ENCODE data around the gene LDLRAD4.

LDLRAD4 gene

GRCh38 chr18:13543144-13543543, 324.6 kb downstream of the LDLRAD4 start:
- DNase-seq (ENCODE audit: low read depth in 1 of 2, low spot score in 1 of 2), result no peak

DNA sequence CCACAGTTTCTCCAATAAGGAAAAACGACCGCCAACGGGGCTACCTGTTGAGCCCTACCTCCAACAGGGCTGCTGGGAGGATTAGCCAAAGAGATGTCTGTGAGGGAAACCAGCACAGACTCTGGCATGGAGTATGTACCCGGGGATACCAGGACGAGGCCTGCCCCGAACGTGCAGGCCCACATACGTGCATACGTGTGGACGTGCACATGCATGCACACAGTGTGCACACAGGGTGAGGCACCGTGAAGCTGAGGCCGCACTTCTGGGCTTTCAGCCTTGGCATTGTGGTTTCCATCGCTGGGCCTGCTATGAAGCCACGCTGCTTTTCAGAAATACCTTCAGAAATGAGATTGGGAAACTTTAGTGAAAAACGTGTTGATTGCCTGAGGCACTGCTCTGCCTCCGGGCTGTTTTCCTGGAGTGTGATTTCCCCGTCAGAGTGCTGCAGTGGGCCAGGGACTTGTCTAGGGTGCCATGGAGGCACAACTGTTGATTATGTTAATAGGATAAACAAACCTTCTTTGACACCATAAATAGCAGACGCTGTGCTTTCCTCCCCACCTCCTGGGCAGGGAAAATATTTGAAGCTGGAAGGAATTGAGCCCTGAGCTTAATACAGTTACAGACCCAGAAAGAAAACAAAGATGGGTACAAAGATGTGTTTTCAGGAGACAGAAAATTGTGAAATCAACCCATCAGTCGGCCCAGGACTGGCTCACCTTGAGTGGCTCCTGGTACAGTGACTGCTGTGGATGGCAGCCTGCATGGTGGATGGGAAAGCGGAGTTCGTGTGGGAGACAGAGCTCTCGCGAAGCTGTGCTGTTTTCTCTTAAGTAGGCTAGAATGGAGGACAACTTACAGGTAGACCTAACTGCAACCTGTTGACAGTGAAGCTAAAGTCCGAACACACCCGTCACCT, 325.5 kb downstream of the LDLRAD4 start:
- no peak for DNase-seq (ENCODE audit: low read depth in 1 of 2, low spot score in 1 of 2)

GRCh38 chr18:13544953-13545352, 326.4 kb downstream of the LDLRAD4 start:
- no peak for DNase-seq (ENCODE audit: low read depth in 1 of 2, low spot score in 1 of 2)

GRCh38 chr18:13545514-13545913, 327.0 kb downstream of the LDLRAD4 start:
- no peak for DNase-seq (ENCODE audit: low read depth in 1 of 2, low spot score in 1 of 2)

GRCh38 chr18:13545955-13546354, 327.4 kb downstream of the LDLRAD4 start:
- DNase-seq (ENCODE audit: low read depth in 1 of 2, low spot score in 1 of 2), result no peak

GRCh38 chr18:13546638-13547037, 328.1 kb downstream of the LDLRAD4 start:
- no peak for DNase-seq (ENCODE audit: low read depth in 1 of 2, low spot score in 1 of 2)

GRCh38 chr18:13547347-13547746, 328.8 kb downstream of the LDLRAD4 start:
- DNase-seq (ENCODE audit: low read depth in 1 of 2, low spot score in 1 of 2), result no peak

DNA sequence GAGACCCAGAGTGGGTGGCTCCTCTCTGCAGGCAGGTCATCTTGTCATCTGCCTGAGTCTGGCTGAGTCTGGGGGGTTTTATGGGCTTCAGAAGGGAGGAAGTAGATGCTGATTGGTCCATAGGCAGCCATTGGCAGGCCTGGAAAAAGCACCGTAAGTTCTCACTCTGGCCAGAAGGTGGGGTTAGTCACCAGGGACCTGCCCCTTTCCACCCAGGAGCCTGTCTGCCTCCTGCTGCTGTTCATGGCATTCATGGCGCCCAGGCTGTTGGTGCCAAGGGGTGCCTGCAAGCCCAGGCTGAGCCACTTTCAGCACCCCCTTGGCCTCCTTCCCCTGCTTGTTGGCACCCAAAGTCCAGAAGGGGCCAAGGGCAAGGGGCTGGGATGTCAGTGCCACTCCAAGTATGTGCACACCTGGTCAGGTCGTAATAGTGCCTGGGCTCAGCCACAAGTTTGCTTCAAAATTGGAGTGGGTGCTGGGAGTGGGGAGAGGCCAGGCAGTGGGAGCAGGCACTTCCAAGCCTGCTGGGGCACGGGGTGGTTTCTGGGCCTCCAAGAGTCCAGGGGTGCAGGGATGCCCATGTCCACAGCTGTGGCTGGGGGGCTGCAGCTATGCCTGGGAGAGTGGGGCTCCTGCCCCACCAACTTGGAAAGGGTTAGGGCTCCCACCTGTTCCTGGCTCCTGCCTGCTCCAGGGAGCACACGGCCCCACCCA, 329.7 kb downstream of the LDLRAD4 start:
- no peak for DNase-seq (ENCODE audit: low read depth in 1 of 2, low spot score in 1 of 2)

GRCh38 chr18:13548966-13549879, 330.7 kb downstream of the LDLRAD4 start:
- no peak for DNase-seq (ENCODE audit: low read depth in 1 of 2, low spot score in 1 of 2)

DNA sequence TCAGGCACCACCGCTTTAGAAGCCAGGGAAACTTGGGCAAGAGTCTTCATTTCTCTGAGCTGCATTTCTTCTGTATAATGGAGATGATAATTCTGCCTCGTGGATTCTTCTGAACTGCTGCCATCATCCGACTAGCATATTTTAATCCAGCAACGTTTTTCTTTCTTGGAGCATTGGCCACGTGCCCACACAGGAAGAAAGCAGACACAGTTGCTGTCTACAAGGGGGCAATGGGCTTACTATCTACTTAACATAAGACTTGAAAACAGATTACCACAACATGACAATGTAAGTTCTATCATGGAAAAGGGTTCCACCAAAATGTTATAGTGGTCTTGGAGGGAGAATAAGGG, 331.3 kb downstream of the LDLRAD4 start:
- no peak for DNase-seq (ENCODE audit: low read depth in 1 of 2, low spot score in 1 of 2)

DNA sequence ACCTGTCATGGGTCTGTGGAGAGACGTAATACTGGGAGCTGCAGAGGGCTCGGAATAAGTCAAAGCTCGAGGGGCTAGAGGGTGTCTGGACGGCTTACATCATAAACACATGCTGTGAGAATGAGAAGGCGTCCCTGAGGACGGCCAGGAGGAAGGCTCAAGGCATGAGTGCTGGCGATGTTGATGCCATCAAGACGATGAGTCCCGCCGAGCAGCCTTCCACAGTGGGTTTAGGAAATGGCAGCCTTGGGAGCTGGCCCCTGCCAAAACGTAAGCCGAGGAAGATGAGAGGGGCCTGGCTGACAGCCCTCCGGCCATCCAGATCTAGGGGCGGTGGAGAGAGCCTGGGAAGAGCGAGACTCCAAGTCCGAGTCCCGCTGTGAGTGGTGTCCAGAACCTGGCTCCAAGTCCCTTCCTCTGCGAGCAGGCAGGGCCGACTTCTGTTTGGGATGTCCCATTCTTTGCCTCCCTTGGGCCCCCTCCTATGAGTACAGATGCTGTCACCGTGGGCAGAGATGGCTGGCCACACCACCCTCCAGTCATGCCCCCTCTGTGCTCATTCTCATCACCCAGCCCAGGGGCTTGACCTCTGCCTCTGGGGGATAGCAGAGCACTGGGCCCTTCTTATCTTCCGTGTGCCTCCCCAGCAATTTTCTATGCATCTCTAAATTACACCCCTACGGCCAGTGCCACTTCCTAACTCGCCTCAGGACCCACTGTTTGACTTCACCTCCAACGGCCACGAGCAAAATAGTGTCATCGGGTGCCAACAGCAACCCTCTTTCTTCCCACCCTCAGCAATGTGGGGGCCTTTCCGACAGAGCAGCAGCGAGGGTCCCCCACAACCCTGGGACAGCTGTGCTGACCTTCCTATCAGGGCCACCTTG, 332.1 kb downstream of the LDLRAD4 start:
- no peak for DNase-seq (ENCODE audit: low read depth in 1 of 2, low spot score in 1 of 2)

DNA sequence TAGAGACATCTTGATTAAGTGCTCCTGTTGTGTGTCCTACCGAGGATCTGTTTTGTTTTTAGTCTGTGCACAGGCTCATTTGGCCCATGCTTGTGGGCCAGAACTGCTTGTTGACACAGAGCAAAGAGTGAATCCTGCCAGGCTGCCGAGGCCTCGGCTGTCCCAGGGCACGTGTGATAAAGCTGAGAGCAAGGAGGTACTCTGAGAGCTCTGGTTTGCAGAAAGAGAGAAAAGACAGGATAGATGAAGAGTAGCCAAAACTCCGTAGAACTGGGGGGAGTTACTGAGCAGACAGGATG, 332.7 kb downstream of the LDLRAD4 start:
- no peak for DNase-seq (ENCODE audit: low read depth in 1 of 2, low spot score in 1 of 2)

DNA sequence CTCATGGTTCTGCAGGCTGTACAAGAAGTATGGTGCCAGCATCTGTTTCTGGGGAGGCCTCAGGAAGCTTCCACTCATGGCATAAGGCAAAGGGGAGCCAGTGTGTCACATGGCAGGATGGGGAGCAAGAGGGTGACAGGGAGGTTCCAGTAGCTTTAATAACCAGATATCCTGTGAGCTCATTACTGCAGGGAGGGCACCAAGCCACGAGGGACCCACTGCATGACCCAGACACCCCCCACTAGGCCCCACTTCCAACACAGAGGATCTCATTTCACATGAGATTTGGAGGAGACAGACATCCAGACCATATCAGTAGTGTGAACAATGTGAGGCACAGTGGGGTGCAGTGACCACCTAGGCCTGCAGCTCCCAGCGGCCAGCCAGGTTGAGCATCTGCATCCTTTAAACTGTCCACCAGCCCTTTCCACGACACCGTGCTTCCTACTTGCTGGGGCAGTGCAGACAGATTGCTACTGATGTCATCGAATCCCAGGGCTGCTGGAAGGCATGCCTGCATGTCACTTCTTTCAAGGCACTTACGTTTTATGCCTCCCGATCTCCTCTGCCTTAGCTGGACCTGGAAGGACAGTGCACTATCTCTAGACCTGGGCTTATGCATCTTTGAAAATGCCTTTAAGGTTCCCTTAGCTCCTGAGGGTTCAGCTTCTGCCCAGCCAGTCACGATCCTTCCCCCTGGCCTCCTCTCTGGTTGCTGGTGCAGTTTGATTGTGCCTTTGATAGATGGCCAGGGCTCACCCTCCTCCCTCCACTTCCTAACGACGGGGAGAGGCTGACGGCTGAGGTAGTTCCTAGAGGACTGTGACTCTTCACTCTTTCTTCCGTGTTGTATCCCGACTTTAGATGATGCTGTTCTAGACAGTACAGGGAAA, 333.5 kb downstream of the LDLRAD4 start:
- DNase-seq (ENCODE audit: low read depth in 1 of 2, low spot score in 1 of 2), result no peak

- DNase-seq (ENCODE audit: low read depth in 1 of 2, low spot score in 1 of 2), result no peak
Measured at GRCh38 chr18:13553449-13553848, 334.9 kb downstream of the LDLRAD4 start.

DNA sequence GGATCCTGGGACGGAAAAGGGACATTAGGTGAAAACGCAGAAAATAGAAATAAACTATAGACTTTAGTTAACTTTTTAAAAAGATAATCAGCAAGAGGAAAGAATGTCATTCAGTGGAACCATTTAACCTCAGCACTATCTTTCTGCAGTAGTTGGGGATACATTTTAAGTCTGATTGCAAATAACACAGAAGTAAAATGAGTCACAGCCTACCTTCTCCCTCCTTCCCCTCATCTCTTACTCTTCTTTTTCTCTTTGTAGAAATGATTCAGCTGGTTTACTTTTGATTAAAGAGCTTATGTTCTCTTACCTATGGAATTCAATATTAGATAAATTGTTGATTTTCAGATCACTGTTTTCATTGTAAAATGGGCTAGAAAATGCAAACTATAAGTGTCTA, 336.6 kb downstream of the LDLRAD4 start:
- no peak for DNase-seq (ENCODE audit: low read depth in 1 of 2, low spot score in 1 of 2)

GRCh38 chr18:13555865-13556264, 337.3 kb downstream of the LDLRAD4 start:
- DNase-seq (ENCODE audit: low read depth in 1 of 2, low spot score in 1 of 2), result no peak

- no peak for DNase-seq (ENCODE audit: low read depth in 1 of 2, low spot score in 1 of 2)
Measured at GRCh38 chr18:13556502-13556901, 337.9 kb downstream of the LDLRAD4 start.

DNA sequence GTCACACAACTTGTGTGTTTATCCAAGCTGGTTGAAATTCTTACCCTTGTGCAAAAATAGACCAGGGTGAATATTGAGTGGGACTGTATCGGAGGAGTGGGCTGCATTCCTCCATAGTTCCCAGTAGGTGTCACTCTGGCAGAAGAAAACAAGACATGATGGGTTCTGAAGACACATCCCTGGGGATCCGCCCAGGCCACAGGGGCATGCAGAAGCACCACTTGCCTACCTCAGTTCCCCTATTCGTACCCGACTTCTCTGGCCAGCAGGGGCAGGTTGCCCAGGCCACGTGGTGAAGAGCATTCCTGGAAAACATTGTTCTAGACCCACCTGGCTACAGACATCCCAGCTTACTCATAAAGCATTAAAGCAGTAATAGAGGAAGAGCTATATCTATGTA, 339.6 kb downstream of the LDLRAD4 start:
- no peak for DNase-seq (ENCODE audit: low read depth in 1 of 2, low spot score in 1 of 2)

DNA sequence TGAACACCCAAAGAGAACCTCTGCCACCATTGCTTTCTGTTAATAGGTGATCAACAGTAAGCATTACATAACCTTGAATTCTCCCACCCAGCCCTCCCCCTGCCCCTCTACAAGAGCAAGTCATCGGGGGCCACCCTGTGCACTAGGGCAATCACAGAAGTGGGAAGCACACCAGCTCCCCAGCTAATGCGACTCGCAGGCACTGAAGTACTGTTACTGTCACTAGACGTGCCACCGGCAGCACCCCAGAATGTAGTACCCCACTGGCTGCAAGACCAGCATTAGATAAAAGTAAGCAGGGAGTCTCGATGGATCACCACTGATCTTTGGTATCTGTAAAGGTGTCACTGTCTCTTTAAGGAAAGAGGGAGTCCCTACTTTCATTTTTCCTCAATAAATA, 340.2 kb downstream of the LDLRAD4 start:
- DNase-seq (ENCODE audit: low read depth in 1 of 2, low spot score in 1 of 2), result no peak

- DNase-seq (ENCODE audit: low read depth in 1 of 2, low spot score in 1 of 2), result no peak
Measured at GRCh38 chr18:13559754-13560153, 341.2 kb downstream of the LDLRAD4 start.
